Measurements from ENCODE around the gene NXNL2.

The NXNL2 gene

DNA sequence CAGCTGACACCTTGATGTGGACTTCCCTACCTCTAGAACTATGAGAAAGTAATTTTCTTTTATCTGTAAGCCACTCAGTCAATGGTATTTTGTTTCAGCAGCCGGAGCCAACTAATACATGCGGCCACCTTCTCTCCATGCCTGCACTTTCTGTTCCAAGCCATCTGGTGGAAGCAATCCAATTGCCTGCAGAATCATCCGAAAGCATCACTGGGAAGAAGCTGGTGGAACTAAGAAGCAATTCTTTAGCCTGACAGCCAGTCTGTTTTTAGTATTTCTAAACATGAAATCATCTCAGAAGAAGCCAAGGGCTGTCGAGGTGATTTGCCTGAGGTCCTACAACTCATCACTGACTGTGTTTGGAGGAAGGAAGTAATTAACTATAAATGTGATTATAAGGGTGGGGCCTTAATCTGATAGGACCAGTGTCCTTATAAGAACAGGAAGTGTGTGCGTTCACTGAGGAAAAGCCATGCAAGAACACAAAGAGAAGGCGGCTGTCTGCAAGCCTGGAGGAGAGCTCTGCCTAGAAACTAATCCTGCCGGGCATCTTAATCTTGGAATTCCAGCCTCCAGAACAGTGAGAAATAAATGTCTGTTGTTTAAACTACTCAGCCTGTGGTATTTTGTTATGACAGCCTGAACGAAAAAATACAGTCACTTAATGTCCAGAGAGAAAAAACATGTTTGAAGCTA, 49.1 kb downstream of the NXNL2 start:
- Mint-ChIP-seq H3K27ac (no peak overlapping the region), H3K36me3 (no peaks in the 10 kb centered on the region)

DNA sequence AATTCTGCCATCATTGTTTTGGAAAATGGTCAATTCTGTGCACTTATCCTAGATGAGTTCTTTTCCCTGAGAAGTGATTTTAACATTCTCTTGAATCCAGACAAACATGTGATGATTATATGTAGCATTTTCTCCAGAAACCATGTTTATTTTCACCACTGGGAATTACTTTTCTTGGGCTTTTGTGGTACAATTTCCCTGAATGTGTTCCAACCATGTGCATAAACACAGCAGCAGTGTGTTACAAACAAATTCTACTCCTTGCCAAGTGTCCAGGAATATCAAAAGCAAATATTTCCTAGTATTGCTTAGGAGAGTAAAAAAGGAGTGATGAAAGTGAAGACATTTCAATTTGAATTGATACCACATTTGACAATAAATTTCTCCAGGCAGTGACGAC, 50.4 kb downstream of the NXNL2 start:
- no peak for ATAC-seq
- Mint-ChIP-seq H3K4me3 (no peak overlapping the region), H3K4me1 (no peaks in the 10 kb centered on the region), H3K9me3 (no peaks in the 10 kb centered on the region), H3K36me3 (no peaks in the 10 kb centered on the region), H3K27ac (no peak overlapping the region)
- no peak for DNase-seq (ENCODE audit: low spot score in 2 of 2)

More for the DNA sequence above, 49.1 kb downstream of the NXNL2 start:
- Mint-ChIP-seq H3K4me3 (no peak overlapping the region), H3K9me3 (no peaks in the 10 kb centered on the region), H3K4me1 (no peaks in the 10 kb centered on the region)
- DNase-seq (ENCODE audit: low spot score in 2 of 2) (no peak), ATAC-seq (no peak)

DNA sequence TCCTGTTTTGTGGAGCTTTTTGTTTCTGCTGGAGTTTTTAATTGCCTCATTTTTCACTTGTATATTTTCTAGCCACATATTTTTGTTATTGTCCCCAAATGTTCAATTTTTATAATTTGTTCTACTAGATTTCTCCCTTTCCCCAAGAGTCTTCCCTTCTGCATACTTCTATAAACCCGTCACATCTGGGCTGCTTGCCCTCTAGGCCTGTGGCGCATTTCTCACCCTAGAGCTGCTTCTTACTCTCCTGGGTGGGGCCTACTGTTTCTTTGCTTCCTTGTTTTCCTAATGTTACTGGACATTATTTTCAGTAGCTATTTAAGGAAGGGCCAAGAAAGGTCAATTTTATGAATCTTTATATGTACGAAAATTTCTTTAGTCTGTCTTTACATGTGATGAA, 51.5 kb downstream of the NXNL2 start:
- no peak for ATAC-seq
- Mint-ChIP-seq H3K36me3 (no peaks in the 10 kb centered on the region), H3K9me3 (no peaks in the 10 kb centered on the region), H3K27ac (no peak overlapping the region), H3K4me1 (no peaks in the 10 kb centered on the region), H3K4me3 (no peak overlapping the region)
- no peak for DNase-seq (ENCODE audit: low spot score in 2 of 2)

DNA sequence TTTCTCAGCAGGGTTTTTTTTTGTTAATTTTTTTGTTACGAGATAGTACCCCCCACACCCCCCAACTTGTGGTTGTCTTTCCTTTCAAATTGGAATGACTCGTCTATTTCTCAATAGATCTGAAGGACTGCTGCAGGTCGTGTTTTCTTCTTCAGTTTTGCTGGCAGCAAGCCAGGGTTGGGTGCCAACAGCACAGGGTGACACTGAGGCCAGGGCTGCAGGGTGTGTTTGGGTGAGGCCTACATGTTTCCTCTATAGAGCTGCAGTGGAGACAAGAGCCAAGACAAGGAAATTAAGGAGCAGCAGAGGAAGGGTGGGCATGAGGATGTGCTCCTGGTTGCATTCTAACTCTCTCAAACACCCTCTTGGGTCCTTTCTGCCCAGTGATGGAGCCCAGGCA, 52.2 kb downstream of the NXNL2 start:
- ATAC-seq (no peak), DNase-seq (ENCODE audit: low spot score in 2 of 2) (no peak)

DNA sequence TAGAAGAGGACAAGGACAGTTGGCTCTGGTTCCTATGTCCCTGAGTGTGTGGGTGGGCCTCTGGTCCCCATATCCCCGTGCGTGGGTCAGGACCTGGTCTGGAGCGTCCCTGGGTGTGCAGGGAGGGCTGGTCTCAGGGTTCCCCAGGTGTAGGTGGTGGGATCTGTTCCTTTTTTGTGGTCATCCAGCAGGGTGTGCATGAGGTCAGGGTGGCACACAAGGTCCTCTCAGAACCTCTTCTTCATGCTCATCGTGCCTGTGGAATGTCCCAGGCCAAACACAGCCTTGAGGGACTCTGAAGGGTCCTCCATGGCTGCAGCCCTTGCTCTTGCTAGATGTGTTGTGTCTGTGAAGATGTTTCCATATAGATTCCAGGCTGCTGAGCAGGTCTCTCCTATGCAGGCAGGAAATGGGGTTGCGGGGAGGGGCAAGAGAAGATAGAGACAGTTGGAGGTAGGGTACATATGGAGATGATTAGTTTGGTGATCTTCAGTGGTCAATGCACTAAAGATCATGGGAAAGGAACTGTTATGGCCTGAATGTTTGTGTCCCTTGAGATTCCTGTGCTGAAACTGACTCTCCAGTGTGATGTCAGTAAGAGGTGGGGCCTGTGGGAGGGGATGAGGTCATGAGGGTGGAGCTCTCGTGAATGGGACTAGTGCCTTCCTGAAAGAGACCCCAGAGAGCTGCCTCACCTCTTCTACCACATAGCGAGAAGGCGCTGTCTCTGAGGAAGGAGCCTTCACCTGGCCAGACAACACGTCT, 53.1 kb downstream of the NXNL2 start:
- Mint-ChIP-seq H3K9me3 (no peaks in the 10 kb centered on the region), H3K27ac (no peak overlapping the region), H3K4me3 (no peak overlapping the region), H3K4me1 (no peaks in the 10 kb centered on the region), H3K36me3 (no peaks in the 10 kb centered on the region)
- no peak for ATAC-seq
- no peak for DNase-seq (ENCODE audit: low spot score in 2 of 2)

More for the DNA sequence above, 52.2 kb downstream of the NXNL2 start:
- no peaks in the 10 kb centered on the region for H3K36me3 Mint-ChIP-seq
- no peak overlapping the region for H3K4me3 Mint-ChIP-seq
- no peaks in the 10 kb centered on the region for H3K9me3 Mint-ChIP-seq
- H3K27ac Mint-ChIP-seq, result peak overlapping the region; percentile 29
- no peaks in the 10 kb centered on the region for H3K4me1 Mint-ChIP-seq

DNA sequence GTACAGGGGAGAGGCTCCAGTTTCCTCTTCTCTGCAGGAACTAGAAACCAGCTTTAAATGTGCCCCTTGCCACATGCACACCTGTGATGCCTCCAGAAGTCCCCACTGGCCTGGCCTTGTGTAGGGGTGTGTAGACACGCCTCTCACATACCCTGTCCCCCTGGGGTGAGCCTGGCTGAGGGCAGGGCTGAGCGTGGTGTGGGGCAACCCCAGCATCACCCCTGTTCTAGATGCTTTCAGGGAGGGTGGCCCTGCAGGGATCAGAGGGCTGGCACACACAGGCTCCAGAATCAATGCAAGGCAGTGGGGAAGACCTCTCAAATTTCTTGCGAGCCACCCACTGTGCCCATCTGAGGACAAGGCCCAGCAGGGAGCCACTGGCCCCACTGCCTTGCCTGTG, 54.7 kb downstream of the NXNL2 start:
- ATAC-seq, result no peak

DNA sequence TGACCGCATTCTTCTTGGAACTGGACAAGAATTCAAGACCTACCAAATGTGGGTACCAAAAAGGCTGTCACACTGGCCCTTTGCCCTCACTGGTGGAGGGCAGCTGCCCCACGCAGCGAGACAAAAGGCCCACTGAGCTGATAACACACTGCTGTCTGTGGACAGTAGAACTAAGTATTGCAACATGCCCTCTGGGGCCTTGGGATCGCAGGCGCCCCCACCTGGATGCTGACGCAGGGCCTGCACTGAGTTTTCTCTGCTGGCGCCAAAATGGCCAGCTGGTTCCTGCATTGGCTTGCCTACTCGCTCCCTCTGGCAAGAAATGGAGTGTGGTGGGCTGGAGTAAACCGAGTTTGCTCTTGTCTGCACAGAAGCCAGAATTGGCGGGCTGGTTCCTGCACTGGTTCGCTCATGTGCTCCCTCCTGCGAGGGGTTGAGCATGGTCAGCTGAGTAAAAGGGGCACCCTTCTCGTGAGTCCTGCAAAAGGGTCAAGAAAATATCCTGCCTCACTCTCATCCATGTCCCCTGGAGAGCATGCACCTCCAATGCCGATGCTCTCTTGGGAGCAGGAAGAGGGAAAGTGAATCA, 55.7 kb downstream of the NXNL2 start:
- Mint-ChIP-seq H3K9me3 (no peaks in the 10 kb centered on the region), H3K27ac (no peak overlapping the region), H3K4me1 (peaks cover 8% of the 10 kb centered on the region), H3K4me3 (no peak overlapping the region), H3K36me3 (no peaks in the 10 kb centered on the region)
- ATAC-seq, result no peak
- no peak for DNase-seq (ENCODE audit: low spot score in 2 of 2)

More for the DNA sequence above, 54.7 kb downstream of the NXNL2 start:
- no peaks in the 10 kb centered on the region for H3K36me3 Mint-ChIP-seq
- H3K27ac Mint-ChIP-seq, result no peak overlapping the region
- no peak overlapping the region for H3K4me3 Mint-ChIP-seq
- H3K9me3 Mint-ChIP-seq, result no peaks in the 10 kb centered on the region
- DNase-seq (ENCODE audit: low spot score in 2 of 2), result no peak
- peaks cover 8% of the 10 kb centered on the region for H3K4me1 Mint-ChIP-seq

DNA sequence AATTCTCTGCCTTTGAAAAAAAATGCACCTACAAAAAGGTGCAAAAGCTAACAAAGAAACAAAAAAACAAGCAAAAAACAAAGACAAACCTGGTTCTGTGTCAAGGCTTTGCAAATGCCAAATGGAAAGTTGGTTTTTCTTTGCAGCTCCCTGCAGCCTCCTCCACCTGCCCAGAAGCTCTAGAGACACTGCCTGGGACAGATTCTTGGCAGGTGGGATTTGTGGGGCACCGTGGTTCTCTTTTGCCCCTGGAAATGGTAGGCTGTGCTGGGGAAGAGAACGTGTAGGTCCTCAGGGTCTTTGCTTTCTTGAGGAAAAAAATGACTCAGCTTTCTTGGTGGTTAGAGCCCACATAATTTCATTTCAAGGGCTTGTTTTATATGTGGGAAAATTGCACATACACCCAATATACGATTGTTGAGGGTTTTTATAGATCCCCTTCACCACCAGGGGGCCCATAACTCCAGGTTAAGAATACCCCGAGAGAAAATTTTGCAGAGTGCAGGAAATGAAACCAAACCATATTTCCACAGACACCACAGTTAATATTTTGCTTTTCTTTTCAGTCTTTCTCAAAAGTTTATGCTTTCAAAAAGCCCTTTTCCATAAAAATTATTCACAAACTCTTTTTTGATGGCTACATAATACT, 58.7 kb downstream of the NXNL2 start:
- Mint-ChIP-seq H3K27ac (no peak overlapping the region), H3K4me3 (no peak overlapping the region)

More for the DNA sequence above, 58.7 kb downstream of the NXNL2 start:
- no peak for DNase-seq (ENCODE audit: low spot score in 2 of 2)
- Mint-ChIP-seq H3K36me3 (no peaks in the 10 kb centered on the region), H3K9me3 (no peaks in the 10 kb centered on the region), H3K4me1 (peaks cover 8% of the 10 kb centered on the region)
- peak; percentile 68 for ATAC-seq
